Tibial nerve (tissue), 4 donors: ENCODE results near the gene CDH11. TPM values are rescaled to one million over a fixed set of nuclear protein-coding genes. Genes with fewer than 3 reads are reported as not detected.

Experiments
- DNase-seq, 2 donors: peaks; one replicate each; pipeline ENCODE4 v3.0.0-alpha.2; 2019; ENCODE audit warnings: low spot score in 2 of 2
- H3K27ac ChIP-seq, 4 donors: fragments of 200-600 bp; sonication (generic) in 3 of 4; one replicate each; pipeline ENCODE4 v1.5.1; 2017 to 2019; ENCODE audit warnings: mild to moderate bottlenecking in 1 of 4
- H3K27me3 ChIP-seq, 2 donors: fragments of 200-600 bp; sonication (generic) in 1 of 2; one replicate each; pipeline versions ENCODE4 v1.5.1 to v1.6.0; 2017 to 2019
- H3K36me3 ChIP-seq, 3 donors: fragments of 200-600 bp; sonication (generic); one replicate each; pipeline ENCODE4 v1.5.1; 2018 to 2019
- H3K4me1 ChIP-seq, 4 donors: fragments of 200-600 bp; sonication (generic) in 3 of 4; one replicate each; pipeline ENCODE4 v1.5.1; 2017 to 2019
- H3K4me3 ChIP-seq, 4 donors: fragments of 200-600 bp; sonication (generic) in 3 of 4; one replicate each; pipeline ENCODE4 v1.5.1; 2017 to 2019; ENCODE audit warnings: mild to moderate bottlenecking in 1 of 4, moderate library complexity in 1 of 4
- H3K9me3 ChIP-seq, 4 donors: fragments of 200-600 bp; sonication (generic) in 3 of 4; one replicate each; pipeline ENCODE4 v1.5.1; 2017 to 2019
- EP300 ChIP-seq, 2 donors: sonication (generic); formaldehyde crosslinking; IDR thresholded peaks; one replicate each; pipeline ENCODE4 v1.6.1; 2017; ENCODE audit warnings: antibody characterized with exemption in 2 of 2, mild to moderate bottlenecking in 1 of 2
- POLR2A ChIP-seq, 2 donors: fragments of 450-650 bp; IDR thresholded peaks; one replicate each; pipeline ENCODE4 v1.6.1; 2017; ENCODE audit warnings: antibody characterized with exemption in 2 of 2, mild to moderate bottlenecking in 2 of 2, moderate library complexity in 2 of 2
- WGBS, 2 donors: methylation state at CpG; one replicate each; pipeline ENCODE4 v1.1.5; 2018; 5-methylcytosine and 5-hydroxymethylcytosine counted together
- total RNA-seq, 4 donors: library from RNA; depleted of rRNA; stranded (reverse); fragments of >200 nt; gene quantifications; one replicate each; pipeline ENCODE4 v1.1.0, GENCODE V29; 2016
- TF ChIP-seq, protein P1 (sequence below), 5 experiments: fragments of 200-600 bp in 3 of 5; fragments of 450-650 bp in 2 of 5; sonication (generic) in 3 of 5; IDR thresholded peaks; one replicate each; pipeline ENCODE4 v1.5.1; 2016 to 2019; ENCODE audit warnings: antibody characterized with exemption in 5 of 5, mild to moderate bottlenecking in 3 of 5, moderate library complexity in 2 of 5

Gene CDH11
- total RNA-seq, 4 donors from 2014 or later = 72.6 to 265 (median 98.1) TPM

GRCh38 chr16:65005696-65006095 is 116.2 kb downstream of the CDH11 start:
- TF ChIP-seq POLR2A (IDR thresholded peaks at IDR 0.05) (no peak), EP300 (IDR thresholded peaks at IDR 0.05) (no peak)
- TF ChIP-seq, protein P1, sequence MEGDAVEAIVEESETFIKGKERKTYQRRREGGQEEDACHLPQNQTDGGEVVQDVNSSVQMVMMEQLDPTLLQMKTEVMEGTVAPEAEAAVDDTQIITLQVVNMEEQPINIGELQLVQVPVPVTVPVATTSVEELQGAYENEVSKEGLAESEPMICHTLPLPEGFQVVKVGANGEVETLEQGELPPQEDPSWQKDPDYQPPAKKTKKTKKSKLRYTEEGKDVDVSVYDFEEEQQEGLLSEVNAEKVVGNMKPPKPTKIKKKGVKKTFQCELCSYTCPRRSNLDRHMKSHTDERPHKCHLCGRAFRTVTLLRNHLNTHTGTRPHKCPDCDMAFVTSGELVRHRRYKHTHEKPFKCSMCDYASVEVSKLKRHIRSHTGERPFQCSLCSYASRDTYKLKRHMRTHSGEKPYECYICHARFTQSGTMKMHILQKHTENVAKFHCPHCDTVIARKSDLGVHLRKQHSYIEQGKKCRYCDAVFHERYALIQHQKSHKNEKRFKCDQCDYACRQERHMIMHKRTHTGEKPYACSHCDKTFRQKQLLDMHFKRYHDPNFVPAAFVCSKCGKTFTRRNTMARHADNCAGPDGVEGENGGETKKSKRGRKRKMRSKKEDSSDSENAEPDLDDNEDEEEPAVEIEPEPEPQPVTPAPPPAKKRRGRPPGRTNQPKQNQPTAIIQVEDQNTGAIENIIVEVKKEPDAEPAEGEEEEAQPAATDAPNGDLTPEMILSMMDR (IDR thresholded peaks at IDR 0.05) = no peak
- Histone ChIP-seq H3K36me3 (peaks cover 0 to 37% (median 0%) of the 10 kb centered on the region in 3 donors), H3K9me3 (no peaks in the 10 kb centered on the region), H3K27ac (no peak overlapping the region), H3K4me3 (no peak overlapping the region), H3K27me3 (no peaks in the 10 kb centered on the region), H3K4me1 (peaks cover 0 to 18% (median 3%) of the 10 kb centered on the region in 4 donors)
- DNase-seq = no peak
- WGBS, 2 donors = 88 to 91% methylated on average over 1 of the region's 1 CpG

GRCh38 chr16:65004570-65004969 is 117.3 kb downstream of the CDH11 start:
- 97 to 98% methylated on average over 15 to 16 of the region's 16 CpGs for WGBS, 2 donors
- Histone ChIP-seq H3K4me3 (no peak overlapping the region), H3K4me1 (peaks cover 0 to 8% (median 3%) of the 10 kb centered on the region in 4 donors), H3K36me3 (peaks cover 0 to 37% (median 0%) of the 10 kb centered on the region in 3 donors), H3K27ac (no peak overlapping the region), H3K27me3 (no peaks in the 10 kb centered on the region), H3K9me3 (no peaks in the 10 kb centered on the region)
- no peak for DNase-seq
- no peak for TF ChIP-seq EP300 (IDR thresholded peaks at IDR 0.05)
- TF ChIP-seq, protein P1 (IDR thresholded peaks at IDR 0.05) = no peak

DNA sequence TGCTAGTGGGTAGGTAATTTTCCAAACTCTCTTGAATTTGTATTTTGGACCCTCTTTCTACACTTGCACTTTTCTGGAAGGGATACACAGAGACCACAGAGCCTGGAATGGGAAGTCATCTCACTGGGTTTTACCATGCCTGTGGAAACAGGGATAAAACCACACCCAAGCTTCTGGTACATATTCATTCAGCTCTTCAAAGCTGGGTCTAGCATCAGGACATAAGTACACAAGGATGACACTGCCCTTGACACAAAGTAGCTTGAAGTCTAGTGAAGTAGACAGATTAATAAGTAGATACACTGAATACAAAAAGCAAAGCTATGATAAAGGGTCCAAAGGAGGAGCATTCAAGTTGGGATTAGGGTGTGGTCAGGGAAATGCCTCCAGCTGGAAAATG is 118.2 kb downstream of the CDH11 start:
- DNase-seq = no peak
- Histone ChIP-seq H3K9me3 (no peaks in the 10 kb centered on the region), H3K27me3 (no peaks in the 10 kb centered on the region), H3K36me3 (peaks cover 0 to 42% (median 0%) of the 10 kb centered on the region in 3 donors), H3K4me3 (no peak overlapping the region), H3K4me1 (peaks cover 0 to 8% (median 3%) of the 10 kb centered on the region in 4 donors), H3K27ac (no peak overlapping the region)
- TF ChIP-seq POLR2A (IDR thresholded peaks at IDR 0.05) = no peak
- TF ChIP-seq, protein P1 (IDR thresholded peaks at IDR 0.05) = no peak

- no peak overlapping the region for H3K27ac ChIP-seq
- no peak for DNase-seq
- peaks cover 0 to 8% (median 3%) of the 10 kb centered on the region in 4 donors for H3K4me1 ChIP-seq
- H3K36me3 ChIP-seq = peaks cover 0 to 52% (median 0%) of the 10 kb centered on the region in 3 donors
- 17 to 18% methylated on average over 1 of the region's 1 CpG for WGBS, 2 donors
- no peaks in the 10 kb centered on the region for H3K27me3 ChIP-seq
- no peak overlapping the region for H3K4me3 ChIP-seq
- TF ChIP-seq EP300 (IDR thresholded peaks at IDR 0.05) (no peak), POLR2A (IDR thresholded peaks at IDR 0.05) (no peak)
- TF ChIP-seq, protein P1 (IDR thresholded peaks at IDR 0.05) = no peak
- H3K9me3 ChIP-seq = no peaks in the 10 kb centered on the region
Measured at GRCh38 chr16:65002265-65002664, 119.6 kb downstream of the CDH11 start.

GRCh38 chr16:65000654-65001053 is 121.2 kb downstream of the CDH11 start:
- no peak for TF ChIP-seq POLR2A (IDR thresholded peaks at IDR 0.05)
- TF ChIP-seq EP300 (IDR thresholded peaks at IDR 0.05) = no peak
- TF ChIP-seq, protein P1 (IDR thresholded peaks at IDR 0.05) = no peak
- H3K9me3 ChIP-seq = no peaks in the 10 kb centered on the region
- peaks cover 0 to 48% (median 0%) of the 10 kb centered on the region in 3 donors for H3K36me3 ChIP-seq
- H3K4me1 ChIP-seq = peaks cover 0 to 8% (median 3%) of the 10 kb centered on the region in 4 donors
- no peak for DNase-seq
- no peaks in the 10 kb centered on the region for H3K27me3 ChIP-seq
- no peak overlapping the region for H3K27ac ChIP-seq
- WGBS, 2 donors = 96 to 97% methylated on average over 3 of the region's 3 CpGs
- no peak overlapping the region for H3K4me3 ChIP-seq
